HepG2 (cell line): ENCODE measurements around the gene FAM117A. TPM values are rescaled to one million over a fixed set of nuclear protein-coding genes. Genes with fewer than 3 reads are reported as not detected.

ENCODE experiments used
- CEBPG ChIP-seq: IDR thresholded peaks from 2 replicates; pipeline ENCODE4 v1.6.1; 2016
- CREB1 ChIP-seq, 2 experiments: fragments of 450-650 bp in 1 of 2; IDR thresholded peaks; 2 replicates each; pipeline ENCODE4 v1.6.1; 2016 to 2017; ENCODE audit warnings: control low read depth in 1 of 2, mild to moderate bottlenecking in 1 of 2, missing compliant biosample characterization in 1 of 2, missing genetic modification characterization in 1 of 2
- E2F2 ChIP-seq: sonication (generic); formaldehyde crosslinking; IDR thresholded peaks from 2 replicates; pipeline ENCODE4 v1.4.0; 2020; ENCODE audit warnings: missing genetic modification reagents, borderline replicate concordance
- EHMT2 ChIP-seq: fragments of 200-600 bp; sonication (generic); IDR thresholded peaks from 2 replicates; pipeline ENCODE4 v1.7.0; 2017; ENCODE audit warnings: antibody characterized with exemption, low read depth, low read length, borderline replicate concordance
- FOXA3 ChIP-seq: IDR thresholded peaks from 2 replicates; pipeline ENCODE4 v1.6.1; 2016; ENCODE audit warnings: missing genetic modification reagents, missing compliant biosample characterization
- HCFC1 ChIP-seq: fragments of 150-350 bp; IDR thresholded peaks from 2 replicates; pipeline ENCODE4 v1.6.1; 2014; ENCODE audit warnings: low read depth, low read length
- HNRNPLL ChIP-seq: fragments of 200-400 bp; formaldehyde crosslinking; IDR thresholded peaks from 2 replicates; pipeline ENCODE4 v1.6.1; 2017; ENCODE audit warnings: mild to moderate bottlenecking, low read depth, low read length; ENCODE audit not compliant: poor library complexity, severe bottlenecking
- KMT2A ChIP-seq: sonication (generic); formaldehyde crosslinking; IDR thresholded peaks from 2 replicates; pipeline ENCODE4 v1.4.0; 2020; ENCODE audit warnings: missing genetic modification reagents
- NFIC ChIP-seq: IDR thresholded peaks from 2 replicates; pipeline ENCODE4 v1.6.1; 2012; ENCODE audit warnings: mild to moderate bottlenecking, low read length, inconsistent platforms
- NFYB ChIP-seq: sonication (generic); formaldehyde crosslinking; IDR thresholded peaks from 2 replicates; pipeline ENCODE4 v1.4.0; 2020; ENCODE audit warnings: missing genetic modification reagents
- NRL ChIP-seq: sonication (generic); formaldehyde crosslinking; IDR thresholded peaks from 2 replicates; pipeline ENCODE4 v1.5.0; 2020; ENCODE audit warnings: missing genetic modification reagents, mild to moderate bottlenecking, moderate library complexity, borderline replicate concordance
- POLR2A ChIP-seq, 2 experiments: IDR thresholded peaks; 2 replicates each; pipeline ENCODE4 v1.6.1; 2011; ENCODE audit warnings: low read depth in 2 of 2, low read length in 2 of 2, mild to moderate bottlenecking in 1 of 2, moderate library complexity in 1 of 2; ENCODE audit not compliant: insufficient read depth in 1 of 2
- PRPF4 ChIP-seq: fragments of 200-400 bp; formaldehyde crosslinking; IDR thresholded peaks from 2 replicates; pipeline ENCODE4 v1.6.1; 2016; ENCODE audit warnings: low read length, low read depth; ENCODE audit not compliant: poor library complexity, severe bottlenecking
- RAD51 ChIP-seq: fragments of 450-650 bp; IDR thresholded peaks from 2 replicates; pipeline ENCODE4 v1.6.1; 2016; ENCODE audit warnings: borderline replicate concordance
- SAP130 ChIP-seq: IDR thresholded peaks from 2 replicates; pipeline ENCODE4 v1.6.1; 2016; ENCODE audit warnings: low read depth
- SP1 ChIP-seq, 2 experiments: fragments of 450-650 bp in 1 of 2; sonication (generic) in 1 of 2; formaldehyde crosslinking in 1 of 2; IDR thresholded peaks; 2 replicates each; pipeline versions ENCODE4 v1.4.0 to v1.6.1; 2016 to 2020; ENCODE audit warnings: missing genetic modification reagents in 1 of 2
- ZFP36L1 ChIP-seq: sonication (generic); formaldehyde crosslinking; IDR thresholded peaks from 2 replicates; pipeline ENCODE4 v1.8.0; 2022; ENCODE audit warnings: mild to moderate bottlenecking, missing genetic modification reagents, moderate library complexity
- ZNF276 ChIP-seq: sonication (generic); formaldehyde crosslinking; IDR thresholded peaks from 2 replicates; pipeline ENCODE4 v1.4.0; 2020; ENCODE audit warnings: mild to moderate bottlenecking, low read depth, missing genetic modification reagents
- ZNF317 ChIP-seq: sonication (generic); formaldehyde crosslinking; IDR thresholded peaks from 2 replicates; pipeline ENCODE4 v1.5.0; 2020; ENCODE audit warnings: mild to moderate bottlenecking, missing genetic modification reagents
- ZNF598 ChIP-seq: sonication (generic); formaldehyde crosslinking; IDR thresholded peaks from 2 replicates; pipeline ENCODE4 v1.5.1; 2020; ENCODE audit warnings: mild to moderate bottlenecking, missing genetic modification reagents, borderline replicate concordance
- ZNF614 ChIP-seq: IDR thresholded peaks from 2 replicates; pipeline ENCODE4 v1.6.1; 2018; ENCODE audit warnings: missing biosample characterization, missing genetic modification reagents, inconsistent platforms, borderline replicate concordance
- ZNF703 ChIP-seq: sonication (generic); formaldehyde crosslinking; IDR thresholded peaks from 2 replicates; pipeline ENCODE4 v1.5.1; 2020; ENCODE audit warnings: missing genetic modification reagents, mild to moderate bottlenecking, moderate library complexity, borderline replicate concordance
- polyA plus RNA-seq, 8 experiments: library from polyadenylated mRNA; depleted of rRNA in 3 of 8; stranded (reverse) in 7 of 8; unstranded in 1 of 8; fragments of >200 nt; fragmentation: Illumina TruSeq in 4 of 8; extraction: Trizol in 4 of 8; gene quantifications; 2 replicates each; pipeline versions ENCODE4 v1.2.1 to v1.2.3, GENCODE V29; 2011 to 2016; ENCODE audit warnings: low read depth in 4 of 8, missing spikeins in 1 of 8, mixed read lengths in 1 of 8; ENCODE audit not compliant: insufficient read depth in 1 of 8
- total RNA-seq, 5 experiments: library from RNA; depleted of rRNA; stranded (reverse); fragments of >200 nt; fragmentation: Illumina TruSeq; extraction: Trizol; gene quantifications; 2 replicates each; pipeline ENCODE4 v1.2.3, GENCODE V29; 2016; ENCODE audit warnings: low read depth in 1 of 5
- TF ChIP-seq, protein P1 (sequence below): sonication (generic); formaldehyde crosslinking; IDR thresholded peaks from 2 replicates; pipeline ENCODE4 v1.4.0; 2020; ENCODE audit warnings: mild to moderate bottlenecking, missing genetic modification reagents, borderline replicate concordance

The FAM117A gene
- total and polyA plus RNA-seq, 2 of the 13 experiments (the other 11 are each of a cell fraction or from before 2014, with no cell fraction given): 12.1 to 19.8 TPM

GRCh38 chr17:49677134-49677932 is 86.6 kb downstream of the FAM117A start (continued):
- TF ChIP-seq EHMT2 (no peak), CEBPG (CRISPR knock-in tag) (no peak), POLR2A (IDR thresholded peaks at IDR 0.05; ENCODE audit: insufficient read depth in 1 of 2, low read depth in 2 of 2, low read length in 2 of 2) (peak; percentile 62 to 68), E2F2 (CRISPR knock-in tag) (0 out of 2 replicates have a peak, but pooled peaks have one; percentile 54), NRL (CRISPR knock-in tag) (no peak), ZNF276 (no peak), KMT2A (CRISPR knock-in tag) (no peak; the same call in none of the 2 replicates), SP1 (IDR thresholded peaks at IDR 0.05) (no peak), SP1 (CRISPR knock-in tag; IDR thresholded peaks at IDR 0.05) (no peak), NFIC (no peak), HNRNPLL (no peak), PRPF4 (no peak), NFYB (no peak; the same call in 1 of the 2 replicates), ZNF317 (CRISPR knock-in tag) (no peak), ZFP36L1 (no peak), CREB1 (IDR thresholded peaks at IDR 0.05) (no peak), CREB1 (CRISPR knock-in tag; IDR thresholded peaks at IDR 0.05) (no peak), ZNF598 (CRISPR knock-in tag) (no peak), SAP130 (CRISPR knock-in tag) (peak; percentile 68), FOXA3 (CRISPR knock-in tag) (no peak), ZNF703 (CRISPR knock-in tag) (no peak), HCFC1 (0 out of 2 replicates have a peak, but pooled peaks have one; percentile 27), RAD51 (no peak), ZNF614 (no peak; the same call in 1 of the 2 replicates)
- TF ChIP-seq, protein P1, sequence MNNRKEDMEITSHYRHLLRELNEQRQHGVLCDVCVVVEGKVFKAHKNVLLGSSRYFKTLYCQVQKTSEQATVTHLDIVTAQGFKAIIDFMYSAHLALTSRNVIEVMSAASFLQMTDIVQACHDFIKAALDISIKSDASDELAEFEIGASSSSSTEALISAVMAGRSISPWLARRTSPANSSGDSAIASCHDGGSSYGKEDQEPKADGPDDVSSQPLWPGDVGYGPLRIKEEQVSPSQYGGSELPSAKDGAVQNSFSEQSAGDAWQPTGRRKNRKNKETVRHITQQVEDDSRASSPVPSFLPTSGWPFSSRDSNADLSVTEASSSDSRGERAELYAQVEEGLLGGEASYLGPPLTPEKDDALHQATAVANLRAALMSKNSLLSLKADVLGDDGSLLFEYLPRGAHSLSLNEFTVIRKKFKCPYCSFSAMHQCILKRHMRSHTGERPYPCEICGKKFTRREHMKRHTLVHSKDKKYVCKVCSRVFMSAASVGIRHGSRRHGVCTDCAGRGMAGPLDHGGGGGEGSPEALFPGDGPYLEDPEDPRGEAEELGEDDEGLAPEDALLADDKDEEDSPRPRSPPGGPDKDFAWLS (CRISPR knock-in tag): 0 out of 2 replicates have a peak, but pooled peaks have one; percentile 28
